ENCODE measurements around the gene GYG2. TPM values are rescaled to one million over a fixed set of nuclear protein-coding genes. Genes with fewer than 3 reads are reported as not detected.
"Not testable (repeated sequence)": the region's sequence is repeated elsewhere in the genome, so short reads cannot be mapped to it uniquely, and the experiment has no call there.

Gene GYG2
- total RNA-seq, 1 donor from 2014 or later, result 44.4 TPM

DNA sequence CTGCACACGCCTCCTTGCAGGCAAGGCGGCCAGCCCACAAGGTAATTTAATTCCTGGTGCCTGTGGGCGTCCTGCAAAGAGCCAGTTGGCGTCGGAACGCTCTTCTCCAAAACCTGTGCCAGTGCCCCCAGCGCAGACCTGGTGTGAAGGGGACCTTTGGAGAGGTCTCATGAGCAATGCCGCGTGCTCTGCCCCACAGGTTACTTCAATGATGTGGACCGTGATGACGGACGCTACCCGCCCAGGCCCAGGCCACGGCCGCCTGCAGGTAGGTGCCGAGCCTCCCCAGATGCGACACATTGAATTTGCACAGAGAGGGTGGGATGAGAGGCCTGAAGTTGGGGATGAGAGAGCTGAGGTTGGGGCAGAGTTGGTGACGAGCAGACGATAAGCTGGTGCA lies 34.4 kb upstream of the GYG2 start:
- Mint-ChIP-seq H3K4me1 (peaks cover 7% of the 10 kb centered on the region), H3K9me3 (no peaks in the 10 kb centered on the region), H3K4me3 (no peak overlapping the region)

DNA sequence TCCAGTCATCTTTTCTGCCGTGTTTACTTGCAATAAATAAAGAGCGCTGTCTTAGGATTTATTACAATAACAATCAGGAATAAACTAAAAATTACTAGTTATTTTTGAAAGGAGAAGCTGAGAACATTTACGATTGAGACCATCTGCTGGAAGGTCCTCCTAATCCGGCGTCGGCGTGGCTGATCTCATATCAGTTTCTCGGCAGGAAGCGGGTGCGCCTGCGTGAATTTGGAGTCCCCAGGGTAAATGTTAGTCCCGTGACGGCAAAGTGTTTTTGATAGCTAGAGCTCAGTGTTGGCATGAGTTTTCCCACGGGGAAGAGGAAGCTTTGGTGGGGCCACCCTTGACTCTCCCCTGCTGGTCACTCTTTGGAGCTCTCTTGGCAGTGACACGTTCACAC lies 31.9 kb upstream of the GYG2 start:
- H3K36me3 ChIP-seq; H3K36me3 Mint-ChIP-seq; H3K27ac ChIP-seq; H3K9me3 ChIP-seq (ENCODE audit: low read depth); H3K79me2 ChIP-seq (ENCODE audit: low read depth); DNase-seq (ENCODE audit: low spot score); H4K20me1 ChIP-seq (ENCODE audit: low read depth); H3K27me3 Mint-ChIP-seq (ENCODE audit: insufficient read depth, low read depth); H3K27ac Mint-ChIP-seq; H3K4me1 ChIP-seq; H3K27me3 ChIP-seq; H3K9me3 Mint-ChIP-seq; H3K4me2 ChIP-seq; H3K4me3 ChIP-seq; H3K4me3 Mint-ChIP-seq; H2AFZ ChIP-seq (replicated peaks); H3F3A ChIP-seq (ENCODE audit: low read depth); H3K9ac ChIP-seq: not testable (repeated sequence)
- H3K4me1 Mint-ChIP-seq, result peaks cover 16% of the 10 kb centered on the region

More for the DNA sequence above, 34.4 kb upstream of the GYG2 start:
- Histone ChIP-seq H3K27ac (no peak overlapping the region), H3K36me3 (no peaks in the 10 kb centered on the region), H4K20me1 (ENCODE audit: low read depth) (no peaks in the 10 kb centered on the region), H3K9me3 (ENCODE audit: low read depth) (no peaks in the 10 kb centered on the region), H3F3A (ENCODE audit: low read depth) (peaks cover 4% of the 10 kb centered on the region), H3K4me1 (peaks cover 5% of the 10 kb centered on the region), H2AFZ (replicated peaks) (peak overlapping the region; percentile 34), H3K27me3 (no peaks in the 10 kb centered on the region), H3K9ac (no peak overlapping the region), H3K4me2 (no peak overlapping the region), H3K79me2 (ENCODE audit: low read depth) (no peaks in the 10 kb centered on the region), H3K4me3 (no peak overlapping the region)
- peaks cover 5% of the 10 kb centered on the region for H3K27me3 Mint-ChIP-seq (ENCODE audit: insufficient read depth, low read depth)
- TF ChIP-seq EZH2 (IDR thresholded peaks at IDR 0.05) (no peak), CTCF (IDR thresholded peaks at IDR 0.05) (no peak), EZH2phosphoT487 (IDR thresholded peaks at IDR 0.05) (no peak)
- no peak overlapping the region for H3K27ac Mint-ChIP-seq
- DNase-seq (ENCODE audit: low spot score), result no peak
- H3K36me3 Mint-ChIP-seq, result no peaks in the 10 kb centered on the region

GRCh38 chrX:2799369-2799768 lies 29.4 kb upstream of the GYG2 start:
- H3K4me1 Mint-ChIP-seq, result peaks cover 26% of the 10 kb centered on the region
- Histone ChIP-seq H3K4me2 (no peak overlapping the region), H4K20me1 (ENCODE audit: low read depth) (no peaks in the 10 kb centered on the region), H3F3A (ENCODE audit: low read depth) (peaks cover 13% of the 10 kb centered on the region), H2AFZ (replicated peaks) (no peak overlapping the region), H3K27me3 (peaks cover 14% of the 10 kb centered on the region), H3K4me1 (peaks cover 4% of the 10 kb centered on the region), H3K4me3 (no peak overlapping the region), H3K36me3 (no peaks in the 10 kb centered on the region), H3K9ac (no peak overlapping the region), H3K9me3 (ENCODE audit: low read depth) (no peaks in the 10 kb centered on the region), H3K27ac (no peak overlapping the region), H3K79me2 (ENCODE audit: low read depth) (no peaks in the 10 kb centered on the region)
- H3K9me3 Mint-ChIP-seq, result no peaks in the 10 kb centered on the region
- no peak for DNase-seq (ENCODE audit: low spot score)
- H3K27ac Mint-ChIP-seq, result no peak overlapping the region
- H3K4me3 Mint-ChIP-seq, result no peak overlapping the region
- no peaks in the 10 kb centered on the region for H3K36me3 Mint-ChIP-seq
- no peak for TF ChIP-seq CTCF (IDR thresholded peaks at IDR 0.05)
- H3K27me3 Mint-ChIP-seq (ENCODE audit: insufficient read depth, low read depth), result no peaks in the 10 kb centered on the region

DNA sequence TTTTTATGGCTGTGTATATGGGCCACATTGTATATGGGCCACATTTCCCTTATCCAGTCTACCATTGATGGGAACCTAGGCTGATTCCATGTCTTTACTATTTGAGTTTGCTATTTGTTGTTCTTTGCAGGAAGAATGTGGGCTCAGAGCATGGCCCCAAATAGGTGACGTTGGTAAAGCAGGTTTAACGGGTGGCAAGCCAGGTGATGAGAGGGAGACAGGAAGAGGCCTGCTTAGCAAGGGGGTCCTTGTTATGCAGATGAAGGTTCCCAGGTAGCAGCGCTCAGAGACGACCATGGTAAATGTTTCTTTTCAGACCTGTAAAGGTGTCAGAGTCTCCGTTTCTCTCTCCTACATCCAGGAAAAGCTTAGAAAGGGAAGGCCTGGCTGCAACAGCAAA lies 28.8 kb upstream of the GYG2 start:
- not testable (repeated sequence) for H3K4me3 ChIP-seq; H3K79me2 ChIP-seq (ENCODE audit: low read depth); H3K9me3 ChIP-seq (ENCODE audit: low read depth); H3K9me3 Mint-ChIP-seq; H3K4me2 ChIP-seq; H3K27me3 Mint-ChIP-seq (ENCODE audit: insufficient read depth, low read depth); H4K20me1 ChIP-seq (ENCODE audit: low read depth); H3K36me3 Mint-ChIP-seq; H3K27ac ChIP-seq; H3K27ac Mint-ChIP-seq; H3K9ac ChIP-seq; H3K4me3 Mint-ChIP-seq; H2AFZ ChIP-seq (replicated peaks); DNase-seq (ENCODE audit: low spot score); H3K4me1 ChIP-seq; H3K36me3 ChIP-seq
- H3F3A ChIP-seq (ENCODE audit: low read depth), result peaks cover 19% of the 10 kb centered on the region
- peaks cover 14% of the 10 kb centered on the region for H3K27me3 ChIP-seq
- peaks cover 32% of the 10 kb centered on the region for H3K4me1 Mint-ChIP-seq

All from neural progenitor cell (in vitro differentiated cells).